Measurements from ENCODE around the gene ZDHHC7. TPM values are rescaled to one million over a fixed set of nuclear protein-coding genes. Genes with fewer than 3 reads are reported as not detected.

ZDHHC7 gene
- total and polyA plus RNA-seq, 4 experiments from 2014 or later = 27.1 to 40.2 (median 34.7) TPM

DNA sequence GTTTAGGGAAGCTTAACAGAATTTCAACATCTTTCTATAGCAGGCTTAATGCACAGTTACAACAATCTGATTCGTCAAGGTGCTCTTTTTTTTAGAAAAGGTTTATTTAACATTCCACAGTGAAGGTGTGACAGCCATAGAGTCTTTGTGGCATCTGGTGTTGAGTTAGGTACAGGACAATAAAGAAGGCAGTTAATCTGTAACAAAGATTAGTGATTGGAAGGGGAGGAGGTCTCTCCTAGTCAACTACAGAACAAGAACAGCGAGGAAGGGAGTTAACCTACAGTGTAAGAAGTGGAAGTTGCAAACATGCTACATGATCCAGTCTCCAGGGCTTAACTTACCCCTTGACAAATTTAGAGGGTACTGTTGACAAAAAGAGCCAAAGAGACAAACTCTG is 3.0 kb upstream of the ZDHHC7 start:
- ChIA-PET CTCF (ENCODE audit: partially characterized antibody) (no interaction called here), POLR2A (ENCODE audit: partially characterized antibody) (interaction anchor here (6.9 kb wide), 1 partner anchor 14 kb away, joined by 74 read pairs; the partner anchor contains the start of gene KIAA0513)
- Histone ChIP-seq H3K4me3 (ENCODE audit: low read length in 2 of 2) (no peak overlapping the region), H3K36me3 (ENCODE audit: insufficient read depth, low read length) (no peaks in the 10 kb centered on the region), H3K9me3 (ENCODE audit: control insufficient read depth in 1 of 2, low read length in 2 of 2) (no peaks in the 10 kb centered on the region), H3K4me1 (ENCODE audit: insufficient read depth, low read length) (peaks cover 31% of the 10 kb centered on the region), H3K27ac (ENCODE audit: low read depth, low read length) (no peak overlapping the region), H3K27me3 (ENCODE audit: insufficient read depth, low read length) (no peaks in the 10 kb centered on the region)
- Mint-ChIP-seq H3K36me3 (peaks cover 0 to 7% of the 10 kb centered on the region in 2 donors), H3K4me1 (peaks cover 16 to 38% (median 29%) of the 10 kb centered on the region in 4 donors), H3K27ac (peak overlapping the region in 1 of 7 donors; percentile 24), H3K27me3 (peaks cover 0 to 2% of the 10 kb centered on the region in 2 donors), H3K9me3 (no peaks in the 10 kb centered on the region), H3K4me3 (peak overlapping the region in 1 of 8 donors; percentile 44)
- intact Hi-C loops (cut with micrococcal nuclease) = no loop called here
- DNase-seq = no peak

DNA sequence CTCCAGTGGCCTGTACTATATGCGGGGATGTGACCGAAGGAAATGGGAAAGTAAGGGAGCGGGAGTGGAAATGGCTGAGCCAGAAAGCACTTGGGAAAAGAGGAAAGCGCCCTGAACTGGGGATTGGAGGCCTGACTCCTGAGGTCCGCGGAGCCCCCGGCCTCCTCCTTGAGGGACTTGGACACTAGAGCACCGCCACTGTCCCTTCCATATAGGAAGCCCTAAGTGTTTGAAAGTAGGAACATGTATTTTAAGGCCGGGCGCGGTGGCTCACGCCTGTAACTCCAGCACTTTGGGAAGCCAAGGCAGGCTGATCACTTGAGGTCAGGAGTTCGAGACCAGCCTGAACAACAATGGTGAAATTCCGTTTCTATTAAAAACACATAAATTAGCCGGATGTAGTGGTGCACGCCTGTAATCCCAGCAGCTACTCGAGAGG is 530 bp upstream of the ZDHHC7 start:
- CTCF ChIA-PET (ENCODE audit: partially characterized antibody) = interaction anchor here (1.3 to 4.0 kb wide), 6 partner anchors 11 to 75 kb away, joined by 3 to 34 read pairs (median 8); partner anchors contain the start of gene KIAA0513
- H3K9me3 ChIP-seq (ENCODE audit: control insufficient read depth in 1 of 2, low read length in 2 of 2) = no peaks in the 10 kb centered on the region
- DNase-seq = no peak
- H3K4me3 Mint-ChIP-seq = peak overlapping the region; percentile 89 to 97 (median 96)
- H3K4me3 ChIP-seq (ENCODE audit: low read length in 2 of 2) = peak overlapping the region; percentile 96 to 99
- H3K9me3 Mint-ChIP-seq = no peaks in the 10 kb centered on the region
- peak overlapping the region; percentile 93 for H3K27ac ChIP-seq (ENCODE audit: low read depth, low read length)
- H3K27ac Mint-ChIP-seq = peak overlapping the region; percentile 94 to 99 (median 99)
- peaks cover 0 to 10% of the 10 kb centered on the region in 2 donors for H3K36me3 Mint-ChIP-seq
- H3K36me3 ChIP-seq (ENCODE audit: insufficient read depth, low read length) = no peaks in the 10 kb centered on the region
- H3K27me3 ChIP-seq (ENCODE audit: insufficient read depth, low read length) = no peaks in the 10 kb centered on the region
- H3K4me1 ChIP-seq (ENCODE audit: insufficient read depth, low read length) = peaks cover 32% of the 10 kb centered on the region
- intact Hi-C loops (cut with micrococcal nuclease) = loop anchor here (1.0 kb wide), 3 partner anchors 15 to 74 kb away; partner anchors contain the start of gene KIAA0513
- POLR2A ChIA-PET (ENCODE audit: partially characterized antibody) = interaction anchor here (0.6 to 6.9 kb wide), 7 partner anchors 8 to 497 kb away, joined by 3 to 74 read pairs (median 9); partner anchors contain the start of gene KIAA0513
- H3K4me1 Mint-ChIP-seq = peaks cover 23 to 54% (median 39%) of the 10 kb centered on the region in 4 donors
- peaks cover 0 to 2% of the 10 kb centered on the region in 2 donors for H3K27me3 Mint-ChIP-seq

DNA sequence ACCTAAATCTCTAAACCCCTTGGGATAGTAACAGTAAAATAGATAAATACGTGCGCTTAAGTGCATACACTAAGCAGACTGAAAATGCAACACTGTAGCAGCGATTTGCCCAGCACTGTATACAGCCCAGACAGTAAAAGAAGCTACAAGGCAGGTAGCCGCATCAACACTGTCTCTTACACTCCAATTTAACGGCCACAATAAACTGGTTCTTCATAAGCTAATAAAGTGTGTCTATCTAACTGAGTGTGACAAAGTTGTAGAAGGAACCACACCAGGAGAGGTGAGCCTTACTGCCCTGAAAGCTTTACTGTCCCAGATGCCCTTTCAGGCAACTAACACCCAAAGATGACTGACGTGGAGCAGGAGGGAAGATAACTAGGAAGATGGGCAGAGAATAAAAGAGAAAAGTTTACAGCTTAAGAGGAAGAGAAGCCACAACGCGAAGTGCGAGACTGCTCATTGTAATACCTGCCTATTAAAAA is 847 bp downstream of the ZDHHC7 start:
- CTCF ChIA-PET (ENCODE audit: partially characterized antibody) = interaction anchor here (0.7 to 4.0 kb wide), 10 partner anchors 10 to 258 kb away, joined by 3 to 34 read pairs (median 4); partner anchors contain the start of gene KIAA0513
- no peaks in the 10 kb centered on the region for H3K27me3 Mint-ChIP-seq
- no peaks in the 10 kb centered on the region for H3K36me3 ChIP-seq (ENCODE audit: insufficient read depth, low read length)
- peak overlapping the region; percentile 94 to 99 (median 98) for H3K27ac Mint-ChIP-seq
- peaks cover 31% of the 10 kb centered on the region for H3K4me1 ChIP-seq (ENCODE audit: insufficient read depth, low read length)
- H3K4me3 ChIP-seq (ENCODE audit: low read length in 2 of 2) = peak overlapping the region; percentile 67 to 99
- intact Hi-C loops (cut with micrococcal nuclease) = no loop called here
- no peaks in the 10 kb centered on the region for H3K9me3 Mint-ChIP-seq
- H3K27ac ChIP-seq (ENCODE audit: low read depth, low read length) = peak overlapping the region; percentile 93
- no peak for DNase-seq
- POLR2A ChIA-PET (ENCODE audit: partially characterized antibody) = interaction anchor here (1.2 to 6.9 kb wide), 6 partner anchors 9 to 252 kb away, joined by 4 to 74 read pairs (median 14); partner anchors contain the start of gene KIAA0513
- H3K27me3 ChIP-seq (ENCODE audit: insufficient read depth, low read length) = no peaks in the 10 kb centered on the region
- peaks cover 0 to 14% of the 10 kb centered on the region in 2 donors for H3K36me3 Mint-ChIP-seq
- peak overlapping the region; percentile 91 to 98 (median 98) for H3K4me3 Mint-ChIP-seq
- peaks cover 24 to 57% (median 42%) of the 10 kb centered on the region in 4 donors for H3K4me1 Mint-ChIP-seq
- H3K9me3 ChIP-seq (ENCODE audit: control insufficient read depth in 1 of 2, low read length in 2 of 2) = no peaks in the 10 kb centered on the region

DNA sequence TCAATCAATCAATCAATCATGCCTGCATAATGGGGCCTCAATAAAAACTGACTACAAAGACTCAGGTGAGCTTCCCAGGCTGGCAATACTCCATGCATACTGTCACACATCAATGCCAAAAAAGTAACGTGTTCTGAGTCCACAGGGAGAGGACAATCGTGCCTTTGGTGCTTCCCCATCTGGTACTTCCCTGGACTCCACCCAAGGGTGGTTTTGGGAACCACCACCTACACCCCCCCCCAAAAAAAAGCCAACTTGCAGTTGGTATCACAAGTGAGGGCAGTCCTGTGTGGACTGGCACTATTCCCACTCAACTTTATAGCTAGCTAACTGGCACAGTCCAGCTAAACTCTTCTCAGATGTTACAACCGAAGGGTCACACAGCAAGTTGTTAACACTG is 3.1 kb downstream of the ZDHHC7 start:
- intact Hi-C loops (cut with micrococcal nuclease) = no loop called here

DNA sequence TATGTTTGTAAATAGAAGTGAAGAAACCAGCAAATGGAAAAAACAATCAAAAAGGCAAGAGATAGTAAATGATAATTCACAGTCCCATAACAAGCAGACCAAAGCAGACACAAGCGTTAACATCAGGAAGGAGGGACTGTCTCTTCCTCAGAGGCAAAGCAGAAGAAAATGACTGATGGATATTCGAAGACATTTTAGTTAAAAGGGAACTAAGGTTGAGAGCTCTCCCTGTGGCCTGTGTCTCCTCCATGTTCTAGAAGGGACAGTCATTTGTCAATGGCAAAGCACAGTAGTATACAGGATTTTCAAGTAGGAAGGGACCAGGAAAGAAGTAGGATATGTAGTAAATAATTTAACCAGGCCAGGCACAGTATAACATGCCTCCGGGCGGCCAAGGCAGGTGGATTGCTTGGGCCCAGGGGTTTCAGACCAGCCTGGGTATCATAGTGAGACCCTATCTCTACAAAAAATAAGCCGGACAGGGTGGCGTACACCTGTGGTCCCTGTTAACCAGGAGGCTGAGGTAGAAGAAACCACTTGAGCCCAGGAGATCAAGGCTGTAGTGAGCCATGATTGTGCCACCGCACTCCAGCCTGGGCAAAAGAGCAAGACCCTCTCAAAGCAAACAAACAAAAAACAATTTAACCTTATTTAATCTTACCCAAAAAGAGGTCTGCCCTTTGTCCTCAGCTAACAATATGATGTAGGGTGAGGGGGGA is 3.7 kb downstream of the ZDHHC7 start:
- Mint-ChIP-seq H3K36me3 (peaks cover 0 to 22% of the 10 kb centered on the region in 2 donors), H3K27ac (peak overlapping the region in 2 of 7 donors; percentile 11 to 21), H3K4me3 (peak overlapping the region in 3 of 8 donors; percentile 25 to 32 (median 25)), H3K4me1 (peaks cover 47 to 85% (median 68%) of the 10 kb centered on the region in 4 donors), H3K9me3 (no peaks in the 10 kb centered on the region), H3K27me3 (no peaks in the 10 kb centered on the region)
- Histone ChIP-seq H3K27ac (ENCODE audit: low read depth, low read length) (no peak overlapping the region), H3K4me3 (ENCODE audit: low read length in 2 of 2) (no peak overlapping the region), H3K36me3 (ENCODE audit: insufficient read depth, low read length) (no peaks in the 10 kb centered on the region), H3K9me3 (ENCODE audit: control insufficient read depth in 1 of 2, low read length in 2 of 2) (no peaks in the 10 kb centered on the region), H3K4me1 (ENCODE audit: insufficient read depth, low read length) (peaks cover 58% of the 10 kb centered on the region), H3K27me3 (ENCODE audit: insufficient read depth, low read length) (no peaks in the 10 kb centered on the region)
- no peak for DNase-seq
- ChIA-PET CTCF (ENCODE audit: partially characterized antibody) (interaction anchor here (2.0 kb wide), 1 partner anchor 79 kb away, joined by 6 read pairs; no protein-coding TSS in a partner anchor), POLR2A (ENCODE audit: partially characterized antibody) (interaction anchor here (1.1 to 6.9 kb wide), 2 partner anchors 13 to 21 kb away, joined by 3 to 74 read pairs; partner anchors contain the start of gene KIAA0513)
- intact Hi-C loops (cut with micrococcal nuclease) = no loop called here

More for the DNA sequence above, 3.1 kb downstream of the ZDHHC7 start:
- Mint-ChIP-seq H3K36me3 (peaks cover 0 to 21% of the 10 kb centered on the region in 2 donors), H3K9me3 (no peaks in the 10 kb centered on the region), H3K27ac (peak overlapping the region in 2 of 7 donors; percentile 34 to 46), H3K4me3 (peak overlapping the region in 2 of 8 donors; percentile 4 to 40), H3K4me1 (peaks cover 42 to 79% (median 62%) of the 10 kb centered on the region in 4 donors), H3K27me3 (no peaks in the 10 kb centered on the region)
- peaks cover 54% of the 10 kb centered on the region for H3K4me1 ChIP-seq (ENCODE audit: insufficient read depth, low read length)
- no peak overlapping the region for H3K27ac ChIP-seq (ENCODE audit: low read depth, low read length)
- DNase-seq = no peak
- no peaks in the 10 kb centered on the region for H3K36me3 ChIP-seq (ENCODE audit: insufficient read depth, low read length)
- no peak overlapping the region for H3K4me3 ChIP-seq (ENCODE audit: low read length in 2 of 2)
- POLR2A ChIA-PET (ENCODE audit: partially characterized antibody) = interaction anchor here (1.1 to 6.9 kb wide), 2 partner anchors 14 to 20 kb away, joined by 3 to 74 read pairs; partner anchors contain the start of gene KIAA0513
- no peaks in the 10 kb centered on the region for H3K9me3 ChIP-seq (ENCODE audit: control insufficient read depth in 1 of 2, low read length in 2 of 2)
- H3K27me3 ChIP-seq (ENCODE audit: insufficient read depth, low read length) = no peaks in the 10 kb centered on the region
- CTCF ChIA-PET (ENCODE audit: partially characterized antibody) = interaction anchor here (2.0 kb wide), 1 partner anchor 79 kb away, joined by 6 read pairs; no protein-coding TSS in a partner anchor

DNA sequence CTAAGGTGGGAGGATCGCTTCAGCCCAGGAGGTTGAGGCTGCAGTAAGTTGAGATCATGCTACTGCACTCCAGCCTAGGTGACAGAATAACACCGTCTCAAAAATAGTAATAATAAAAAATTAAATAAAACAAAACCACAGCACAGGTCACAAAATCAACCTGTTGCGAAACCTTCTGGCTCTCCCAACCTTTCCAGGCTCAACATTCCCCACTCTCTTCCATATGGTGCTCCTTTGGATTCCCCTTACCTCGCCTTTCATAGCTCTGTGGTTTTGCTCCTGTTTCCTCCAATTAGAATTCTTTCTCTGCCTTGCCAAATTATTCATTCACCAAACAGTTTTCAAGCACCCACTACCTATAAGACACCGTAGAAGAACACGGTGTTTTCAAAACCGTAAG is 4.7 kb downstream of the ZDHHC7 start:
- Mint-ChIP-seq H3K4me3 (no peak overlapping the region), H3K27me3 (no peaks in the 10 kb centered on the region)

More for the DNA sequence above, 4.7 kb downstream of the ZDHHC7 start:
- intact Hi-C loops (cut with micrococcal nuclease) = no loop called here
- Mint-ChIP-seq H3K9me3 (no peaks in the 10 kb centered on the region), H3K4me1 (peaks cover 53 to 89% (median 74%) of the 10 kb centered on the region in 4 donors), H3K27ac (peak overlapping the region in 2 of 7 donors; percentile 8 to 16), H3K36me3 (peaks cover 0 to 30% of the 10 kb centered on the region in 2 donors)
- POLR2A ChIA-PET (ENCODE audit: partially characterized antibody) = interaction anchor here (0.5 kb wide), 1 partner anchor 878 kb away, joined by 3 read pairs; no protein-coding TSS in a partner anchor
- Histone ChIP-seq H3K4me1 (ENCODE audit: insufficient read depth, low read length) (peaks cover 62% of the 10 kb centered on the region), H3K4me3 (ENCODE audit: low read length in 2 of 2) (no peak overlapping the region), H3K27ac (ENCODE audit: low read depth, low read length) (no peak overlapping the region), H3K27me3 (ENCODE audit: insufficient read depth, low read length) (no peaks in the 10 kb centered on the region), H3K9me3 (ENCODE audit: control insufficient read depth in 1 of 2, low read length in 2 of 2) (no peaks in the 10 kb centered on the region), H3K36me3 (ENCODE audit: insufficient read depth, low read length) (no peaks in the 10 kb centered on the region)
- no peak for DNase-seq
- CTCF ChIA-PET (ENCODE audit: partially characterized antibody) = interaction anchor here (2.0 kb wide), 1 partner anchor 80 kb away, joined by 6 read pairs; no protein-coding TSS in a partner anchor

Measured in CD4-positive, alpha-beta memory T cell (primary cell).